COLO829 (cell line): ENCODE measurements around the gene KRCC1.
"Not testable (repeated sequence)": the region's sequence is repeated elsewhere in the genome, so short reads cannot be mapped to it uniquely, and the experiment has no call there.

Experiments used
- DNase-seq: peaks from one replicate; pipeline ENCODE4 v3.0.0; 2012; ENCODE audit warnings: low spot score

Gene KRCC1

DNA sequence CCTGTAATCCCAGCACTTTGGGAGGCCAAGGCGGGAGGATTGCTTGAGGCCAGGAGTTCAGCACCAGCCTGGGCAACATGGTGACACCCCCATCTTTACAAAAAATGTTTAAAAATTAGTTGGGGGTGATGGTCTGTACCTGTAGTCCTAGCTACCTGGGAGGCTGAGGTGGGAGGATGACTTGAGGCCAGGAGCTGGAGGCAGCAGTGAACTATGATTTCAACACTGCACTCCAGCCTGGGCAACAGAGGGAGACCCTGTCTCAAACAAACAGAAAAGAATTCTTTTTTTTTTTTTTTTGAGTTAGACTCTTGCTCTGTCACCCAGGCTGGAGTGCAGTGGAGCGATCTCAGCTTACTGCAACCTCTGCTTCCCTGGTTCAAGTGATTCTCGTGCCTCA lies 55.1 kb downstream of the KRCC1 start:
- not testable (repeated sequence) for DNase-seq

DNA sequence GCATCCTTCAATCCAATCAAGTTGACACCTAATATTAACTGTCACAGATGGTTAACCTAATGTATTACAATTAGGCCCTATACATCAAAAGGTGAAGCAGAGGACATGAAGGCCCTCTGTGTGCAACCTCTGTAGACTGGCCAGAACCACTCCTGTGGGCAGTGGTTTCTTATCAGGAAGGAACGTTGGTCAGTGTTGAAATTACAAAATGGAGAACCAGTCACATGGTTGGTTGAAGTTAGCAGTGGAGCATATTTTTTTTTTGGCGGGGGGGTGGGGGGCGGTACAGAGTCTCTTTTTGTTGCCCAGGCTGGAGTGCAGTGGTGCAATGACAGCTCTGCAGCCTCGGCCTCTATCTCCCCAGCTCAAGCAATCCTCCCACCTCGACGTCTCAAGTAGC lies 59.0 kb downstream of the KRCC1 start:
- no peak for DNase-seq

DNA sequence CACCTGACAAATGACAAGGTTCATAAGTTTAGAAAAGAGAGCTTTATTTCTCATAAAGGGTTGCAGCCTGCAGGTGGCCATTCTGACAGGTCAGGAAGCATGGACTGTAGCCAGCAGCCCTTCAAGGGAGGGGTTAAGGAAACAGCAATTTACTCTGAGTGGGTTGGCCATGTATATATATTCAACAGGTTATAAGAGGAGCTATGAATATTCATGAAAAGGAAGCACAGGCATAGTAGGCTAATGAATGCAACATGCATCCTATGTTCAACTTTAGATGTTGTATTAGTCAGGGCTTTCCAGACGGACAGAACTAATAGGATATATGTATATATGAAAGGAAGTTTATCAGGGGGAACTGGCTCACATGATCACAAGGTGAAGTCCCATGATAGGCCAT lies 59.8 kb downstream of the KRCC1 start:
- no peak for DNase-seq

DNA sequence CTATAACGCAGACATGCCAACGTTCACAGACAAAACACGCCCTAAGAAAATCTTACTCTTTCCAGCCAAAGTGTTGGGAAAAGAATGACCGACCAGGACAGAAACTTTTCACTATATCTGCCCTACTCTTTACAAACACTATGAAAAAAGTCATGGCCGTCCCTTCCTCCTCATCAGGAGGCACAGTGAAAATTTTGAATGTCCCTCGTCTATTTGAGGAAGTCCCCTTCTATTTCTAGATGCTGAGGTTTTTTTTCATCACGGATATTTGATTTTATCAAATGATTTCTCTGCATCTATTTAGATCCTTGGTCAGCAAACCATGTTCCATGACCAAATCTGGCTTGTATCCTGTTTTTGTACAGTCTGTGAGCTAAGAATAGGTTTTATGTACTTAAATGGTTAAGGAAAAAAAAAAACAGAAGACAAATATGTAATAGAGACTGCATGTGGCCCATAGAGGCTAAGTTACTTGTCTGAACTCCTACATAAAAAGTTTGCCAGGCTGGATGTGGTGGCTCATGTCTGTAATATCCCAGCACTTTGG lies 61.2 kb downstream of the KRCC1 start:
- DNase-seq, result not testable (repeated sequence)

DNA sequence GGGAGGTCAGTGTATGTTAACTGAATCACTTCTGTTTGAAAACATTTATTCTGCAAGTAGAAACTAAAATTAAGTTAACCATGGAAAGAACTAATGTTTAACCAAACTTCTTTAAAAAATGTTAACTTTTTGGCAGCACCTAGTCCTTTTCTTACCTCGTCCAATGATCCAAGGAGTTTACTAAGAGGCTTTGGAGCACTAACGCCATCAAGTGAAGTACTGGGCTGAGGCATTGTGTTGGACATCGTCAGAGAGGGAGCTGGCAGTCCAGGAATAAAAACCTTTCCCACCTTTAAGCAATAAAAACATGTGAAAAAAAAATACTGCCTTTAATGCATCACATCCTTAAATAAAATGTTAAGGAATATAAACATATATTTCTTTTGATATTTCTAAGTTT lies 63.0 kb downstream of the KRCC1 start:
- DNase-seq, result not testable (repeated sequence)

DNA sequence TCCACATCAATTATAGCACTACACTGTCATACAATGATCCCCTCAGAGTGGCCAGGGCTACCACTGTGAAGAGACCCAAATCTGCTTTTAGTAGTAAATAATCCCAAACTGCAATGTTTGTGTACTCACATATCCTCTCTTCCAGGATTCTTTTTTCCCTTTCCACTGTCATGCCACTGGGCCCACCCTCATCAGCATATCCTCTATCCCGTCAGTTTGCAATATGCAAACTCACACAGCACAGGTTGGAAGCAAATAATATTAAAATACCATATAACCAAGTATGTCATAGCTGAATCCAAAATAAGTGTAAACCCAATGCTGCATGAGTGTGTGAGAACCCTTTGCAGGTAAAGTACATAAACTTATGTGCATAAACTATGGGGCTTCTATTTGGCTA lies 68.1 kb downstream of the KRCC1 start:
- DNase-seq, result not testable (repeated sequence)

DNA sequence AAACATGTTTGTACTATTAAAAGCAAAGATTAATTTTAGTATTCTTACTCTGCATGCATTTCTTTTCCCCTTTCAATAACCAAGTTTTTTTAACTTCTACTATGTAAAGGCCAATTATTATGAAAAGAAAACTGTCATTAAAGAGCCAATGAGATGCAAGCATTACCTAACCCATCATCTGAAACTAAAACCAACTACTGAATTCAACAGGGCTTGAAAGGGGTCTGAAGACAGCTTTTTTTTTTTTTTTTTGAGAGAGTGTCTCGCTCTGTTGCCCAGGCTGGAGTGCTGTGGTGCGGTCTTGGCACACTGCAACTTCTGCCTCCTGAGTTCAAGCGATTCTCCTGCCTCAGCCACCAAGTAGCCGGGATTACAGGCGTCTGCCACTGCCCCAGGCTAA lies 69.7 kb downstream of the KRCC1 start:
- DNase-seq, result not testable (repeated sequence)

DNA sequence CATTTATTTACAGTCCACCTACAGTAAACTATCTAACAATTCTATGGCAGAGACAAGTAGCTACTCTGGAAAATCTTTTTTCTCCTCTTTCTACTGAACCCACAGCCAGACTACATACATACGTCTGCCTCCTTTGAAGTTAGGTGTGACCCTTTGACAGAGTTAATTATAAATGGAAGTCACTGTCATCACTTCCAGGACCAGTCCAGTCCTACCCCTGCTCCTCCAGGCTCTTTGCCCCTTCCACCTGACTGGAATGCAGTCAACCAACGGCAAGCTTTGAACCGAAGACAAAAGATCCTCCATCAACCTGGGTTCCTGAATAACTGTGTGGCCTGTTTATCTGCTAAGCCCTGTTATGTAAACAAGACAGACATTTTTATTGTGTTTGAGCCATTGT lies 74.4 kb downstream of the KRCC1 start:
- not testable (repeated sequence) for DNase-seq
